IMR-90 (cell line): Measurements from ENCODE around the gene PTH. TPM values are rescaled to one million over a fixed set of nuclear protein-coding genes. Genes with fewer than 3 reads are reported as not detected.

Experiments
- ATAC-seq: fragments of 200-7000 bp; cut with Tn5 transposase; 2 replicates; pipeline ENCODE4 v1.9.1; 2020; ENCODE audit warnings: low read depth, mild to moderate bottlenecking, moderate library complexity
- Bru-seq: library from RNA; stranded (reverse); fragments of 400-500 nt; gene quantifications from one replicate; lab custom pipeline; 2021; lab: Mats Ljungman, UMichigan
- BruChase-seq, 2 experiments: library from RNA; stranded (reverse); fragments of 400-500 nt; gene quantifications; one replicate each; lab custom pipeline; 2021; lab: Mats Ljungman, UMichigan
- BruUV-seq: library from RNA; stranded (reverse); fragments of 400-500 nt; replicated peaks from 2 replicates; lab custom pipeline; 2021; lab: Mats Ljungman, UMichigan
- CTCF ChIA-PET: fragments of 300-600 bp; formaldehyde crosslinking; extraction: SDS; loops from one replicate; lab custom pipeline; 2021; ENCODE audit warnings: antibody characterized with exemption; lab: Yijun Ruan, JAX
- POLR2A ChIA-PET: fragments of 300-600 bp; sonication (Branson Sonifier 250); formaldehyde crosslinking; loops from one replicate; lab custom pipeline; 2022; ENCODE audit warnings: antibody characterized with exemption; ENCODE audit not compliant: unreplicated experiment; lab: Charles Lee
- DNase-seq: peaks from one replicate; pipeline ENCODE4 v3.0.0; 2013
- H2AFZ ChIP-seq: replicated peaks from 2 replicates; pipeline ENCODE3; 2013; ENCODE audit warnings: low read length, mild to moderate bottlenecking; ENCODE audit not compliant: poor library complexity
- H2AK5ac ChIP-seq: 2 replicates; pipeline ENCODE4 v1.6.1; 2013; ENCODE audit warnings: low read depth, low read length, inconsistent platforms
- H2AK9ac ChIP-seq: replicated peaks from 2 replicates; pipeline ENCODE3; 2013; ENCODE audit warnings: mild to moderate bottlenecking, low read depth, low read length, moderate library complexity; ENCODE audit not compliant: poor library complexity
- H2BK120ac ChIP-seq: 2 replicates; pipeline ENCODE4 v1.6.1; 2013; ENCODE audit warnings: low read depth, low read length, inconsistent platforms
- H2BK15ac ChIP-seq: 3 replicates; pipeline ENCODE4 v1.6.1; 2013; ENCODE audit warnings: low read depth, low read length, inconsistent platforms
- H2BK20ac ChIP-seq: 2 replicates; pipeline ENCODE4 v1.6.1; 2013; ENCODE audit warnings: low read depth, mild to moderate bottlenecking, inconsistent platforms, low read length, moderate library complexity
- H2BK5ac ChIP-seq: 2 replicates; pipeline ENCODE4 v1.6.1; 2013; ENCODE audit warnings: mild to moderate bottlenecking, low read depth, low read length, inconsistent platforms; ENCODE audit not compliant: poor library complexity, severe bottlenecking
- H3K14ac ChIP-seq: replicated peaks from 2 replicates; pipeline ENCODE4 v1.6.1; 2013; ENCODE audit warnings: low read depth, low read length, inconsistent platforms
- H3K18ac ChIP-seq: 2 replicates; pipeline ENCODE4 v1.6.1; 2013; ENCODE audit warnings: low read depth, low read length, control low read depth
- H3K23ac ChIP-seq: 2 replicates; pipeline ENCODE4 v1.6.1; 2013; ENCODE audit warnings: low read depth, low read length, inconsistent platforms
- H3K27ac ChIP-seq: 2 replicates; pipeline ENCODE4 v1.5.1; 2013; ENCODE audit warnings: mild to moderate bottlenecking, control low read depth, low read length; ENCODE audit not compliant: insufficient read depth
- H3K27me3 ChIP-seq: 2 replicates; pipeline ENCODE4 v1.6.1; 2013; ENCODE audit warnings: low read length; ENCODE audit not compliant: control insufficient read depth, insufficient read depth
- H3K36me3 ChIP-seq: 2 replicates; pipeline ENCODE4 v1.6.1; 2013; ENCODE audit warnings: low read length, mixed read lengths; ENCODE audit not compliant: control insufficient read depth, insufficient read depth
- H3K4ac ChIP-seq: 2 replicates; pipeline ENCODE4 v1.6.1; 2013; ENCODE audit warnings: low read depth, low read length, inconsistent platforms
- H3K4me1 ChIP-seq: 2 replicates; pipeline ENCODE4 v1.6.1; 2013; ENCODE audit warnings: low read length, mixed read lengths; ENCODE audit not compliant: control insufficient read depth, insufficient read depth
- H3K4me2 ChIP-seq: 2 replicates; pipeline ENCODE4 v1.6.1; 2013; ENCODE audit warnings: low read depth, mild to moderate bottlenecking, control low read depth, low read length, moderate library complexity
- H3K4me3 ChIP-seq: 2 replicates; pipeline ENCODE4 v1.5.1; 2013; ENCODE audit warnings: low read depth, mild to moderate bottlenecking, control low read depth, low read length, moderate library complexity; ENCODE audit not compliant: insufficient read depth
- H3K56ac ChIP-seq: 2 replicates; pipeline ENCODE4 v1.6.1; 2013; ENCODE audit warnings: low read length, inconsistent platforms; ENCODE audit not compliant: insufficient read depth; ENCODE audit errors: extremely low read depth
- H3K79me1 ChIP-seq, 2 experiments: 2 replicates each; pipeline ENCODE4 v1.6.1; 2013; ENCODE audit warnings: low read length in 2 of 2, inconsistent platforms in 1 of 2, low read depth in 1 of 2
- H3K9ac ChIP-seq: 2 replicates; pipeline ENCODE4 v1.6.1; 2013; ENCODE audit warnings: low read depth, low read length, control low read depth
- H3K9me1 ChIP-seq: 2 replicates; pipeline ENCODE4 v1.6.1; 2013; ENCODE audit warnings: low read length, inconsistent platforms; ENCODE audit not compliant: insufficient read depth
- H3K9me3 ChIP-seq: 2 replicates; pipeline ENCODE4 v1.6.1; 2013; ENCODE audit warnings: low read length; ENCODE audit not compliant: control insufficient read depth, insufficient read depth
- H4K20me1 ChIP-seq: 2 replicates; pipeline ENCODE4 v1.6.1; 2013; ENCODE audit warnings: low read length, inconsistent platforms; ENCODE audit not compliant: insufficient read depth
- H4K5ac ChIP-seq: 2 replicates; pipeline ENCODE4 v1.6.1; 2013; ENCODE audit warnings: mild to moderate bottlenecking, low read depth, low read length, control low read depth
- H4K8ac ChIP-seq, 2 experiments: 2 replicates each; pipeline ENCODE4 v1.6.1; 2013; ENCODE audit warnings: low read depth in 2 of 2, low read length in 2 of 2, control low read depth in 1 of 2, inconsistent platforms in 1 of 2
- H4K91ac ChIP-seq: 2 replicates; pipeline ENCODE4 v1.6.1; 2013; ENCODE audit warnings: low read depth, low read length, inconsistent platforms; ENCODE audit not compliant: insufficient read depth
- SMC3 ChIP-seq: fragments of 150-350 bp; IDR thresholded peaks from 2 replicates; pipeline ENCODE4 v1.6.1; 2016; ENCODE audit warnings: low read depth, mild to moderate bottlenecking, antibody characterized with exemption, low read length, moderate library complexity
- WGBS, 2 experiments: methylation state at CpG; one replicate each; pipeline versions ENCODE4 v1.1.5 to v1.1.7; 2013; ENCODE audit warnings: missing lambda C conversion rate in 2 of 2; ENCODE audit not compliant: insufficient read length in 1 of 2; ENCODE audit errors: extremely low coverage in 2 of 2; 5-methylcytosine and 5-hydroxymethylcytosine counted together
- dilution Hi-C: fragments of 300-500 bp; cut with HindIII; formaldehyde crosslinking; loops from one replicate; pipeline ENCODE4 v1.14.3; 2018; ENCODE audit warnings: low sequenced_read_pairs; ENCODE audit not compliant: unreplicated experiment
- in situ Hi-C: fragments of 300-500 bp; cut with MboI; formaldehyde crosslinking; loops from 3 replicates; pipeline ENCODE4 v1.14.3; 2019; ENCODE audit warnings: low sequenced_read_pairs, inconsistent platforms, mixed read lengths
- intact Hi-C: fragments of 100-400 bp; cut with micrococcal nuclease; formaldehyde crosslinking; loops from 2 replicates; pipeline ENCODE4 v1.10.0; 2022
- long read RNA-seq: library from polyadenylated mRNA; unstranded; transcript quantifications from one replicate; pipeline ENCODE4 v2.0.0, GENCODE V29; 2021; ENCODE audit not compliant: unreplicated experiment
- polyA plus RNA-seq, 3 experiments: library from polyadenylated mRNA; depleted of rRNA; stranded (reverse); fragments of >200 nt; gene quantifications; 2 replicates each; pipeline ENCODE4 v1.2.3, GENCODE V29; 2012; ENCODE audit warnings: low replicate concordance in 1 of 3
- total RNA-seq: library from RNA; depleted of rRNA; stranded (reverse); fragments of >200 nt; gene quantifications from 2 replicates; pipeline ENCODE4 v1.2.3, GENCODE V29; 2012; rRNA removed
- TF ChIP-seq, protein P1 (sequence below): conservative IDR thresholded peaks from 2 replicates; pipeline ENCODE4 v1.5.1; 2012; ENCODE audit warnings: mild to moderate bottlenecking, low read depth, low read length, improper control_type of control experiment

The PTH gene
- not detected in 2 replicates for total RNA-seq
- polyA plus RNA-seq (2012; rRNA removed): not detected in 2 replicates
- not detected in 2 replicates for polyA plus RNA-seq (2012; cell fraction: cytosol; rRNA removed)
- not detected in 2 replicates for polyA plus RNA-seq (2012; cell fraction: nucleus; rRNA removed; ENCODE audit: low replicate concordance)
- not detected for Bru-seq, nascent RNA
- not detected for BruChase-seq, experiment 1, labeled RNA remaining after a 6-hour chase
- BruChase-seq, experiment 2, labeled RNA remaining after a 2-hour chase: not detected
- long read RNA-seq: 0 reads

- in situ Hi-C loops: no loop called here
- no peaks in the 10 kb centered on the region for H3K79me1 ChIP-seq
- no peak within 1 kb of the TSS for H2BK20ac ChIP-seq
- H3K9me1 ChIP-seq: no peaks in the 10 kb centered on the region
- no peak within 1 kb of the TSS for H2BK15ac ChIP-seq
- no peak within 1 kb of the TSS for H3K18ac ChIP-seq
- no peaks in the 10 kb centered on the region for H3K9me3 ChIP-seq
- H3K56ac ChIP-seq: no peak within 1 kb of the TSS
- H4K8ac ChIP-seq: no peak within 1 kb of the TSS
- no peak within 1 kb of the TSS for H2AK9ac ChIP-seq
- no peak within 1 kb of the TSS for H3K4me2 ChIP-seq
- no peak within 1 kb of the TSS for H4K91ac ChIP-seq
- no peak within 1 kb of the TSS for H2BK5ac ChIP-seq
- H3K4me3 ChIP-seq: no peak within 1 kb of the TSS
- no peaks in the 10 kb centered on the region for H3K4me1 ChIP-seq
- ChIA-PET CTCF (no interaction called here), POLR2A (no interaction called here)
- no peak within 1 kb of the TSS for H3K4ac ChIP-seq
- H3K36me3 ChIP-seq: no peaks in the 10 kb centered on the region
- WGBS, 2 experiments: no CpG with 5 or more reads among the region's 3 CpGs
- intact Hi-C loops: no loop called here
- no peak within 1 kb of the TSS for H3K9ac ChIP-seq
- H4K20me1 ChIP-seq: no peaks in the 10 kb centered on the region
- BruUV-seq: no TSS peak
- dilution Hi-C loops: no loop called here
- no peak for DNase-seq
- H3K27me3 ChIP-seq: peaks cover 5% of the 10 kb centered on the region
- no peak within 1 kb of the TSS for H2BK120ac ChIP-seq
- no peak within 1 kb of the TSS for H2AK5ac ChIP-seq
- H4K5ac ChIP-seq: no peak within 1 kb of the TSS
- H2AFZ ChIP-seq: no peak within 1 kb of the TSS
- no peak within 1 kb of the TSS for H3K14ac ChIP-seq
- no peak within 1 kb of the TSS for H3K23ac ChIP-seq
- ATAC-seq: no peak
- TF ChIP-seq SMC3: no peak
- TF ChIP-seq, protein P1, sequence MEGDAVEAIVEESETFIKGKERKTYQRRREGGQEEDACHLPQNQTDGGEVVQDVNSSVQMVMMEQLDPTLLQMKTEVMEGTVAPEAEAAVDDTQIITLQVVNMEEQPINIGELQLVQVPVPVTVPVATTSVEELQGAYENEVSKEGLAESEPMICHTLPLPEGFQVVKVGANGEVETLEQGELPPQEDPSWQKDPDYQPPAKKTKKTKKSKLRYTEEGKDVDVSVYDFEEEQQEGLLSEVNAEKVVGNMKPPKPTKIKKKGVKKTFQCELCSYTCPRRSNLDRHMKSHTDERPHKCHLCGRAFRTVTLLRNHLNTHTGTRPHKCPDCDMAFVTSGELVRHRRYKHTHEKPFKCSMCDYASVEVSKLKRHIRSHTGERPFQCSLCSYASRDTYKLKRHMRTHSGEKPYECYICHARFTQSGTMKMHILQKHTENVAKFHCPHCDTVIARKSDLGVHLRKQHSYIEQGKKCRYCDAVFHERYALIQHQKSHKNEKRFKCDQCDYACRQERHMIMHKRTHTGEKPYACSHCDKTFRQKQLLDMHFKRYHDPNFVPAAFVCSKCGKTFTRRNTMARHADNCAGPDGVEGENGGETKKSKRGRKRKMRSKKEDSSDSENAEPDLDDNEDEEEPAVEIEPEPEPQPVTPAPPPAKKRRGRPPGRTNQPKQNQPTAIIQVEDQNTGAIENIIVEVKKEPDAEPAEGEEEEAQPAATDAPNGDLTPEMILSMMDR: no peak
- H3K27ac ChIP-seq: no peak within 1 kb of the TSS
Measured at GRCh38 chr11:13495929-13496328, at the start of gene PTH. TSS of gene PTH (minus strand) at chr11:13495997. CDS start at chr11:13492855, 3,142 bp downstream.
